8988T (cell line): Measurements from ENCODE around the gene PBX4.
A peak's percentile ranks its signal among the peaks of the same experiment; 100 is the strongest.

Source experiments
- DNase-seq: peaks from one replicate; pipeline ENCODE4 v3.0.0; 2011

Gene PBX4

DNA sequence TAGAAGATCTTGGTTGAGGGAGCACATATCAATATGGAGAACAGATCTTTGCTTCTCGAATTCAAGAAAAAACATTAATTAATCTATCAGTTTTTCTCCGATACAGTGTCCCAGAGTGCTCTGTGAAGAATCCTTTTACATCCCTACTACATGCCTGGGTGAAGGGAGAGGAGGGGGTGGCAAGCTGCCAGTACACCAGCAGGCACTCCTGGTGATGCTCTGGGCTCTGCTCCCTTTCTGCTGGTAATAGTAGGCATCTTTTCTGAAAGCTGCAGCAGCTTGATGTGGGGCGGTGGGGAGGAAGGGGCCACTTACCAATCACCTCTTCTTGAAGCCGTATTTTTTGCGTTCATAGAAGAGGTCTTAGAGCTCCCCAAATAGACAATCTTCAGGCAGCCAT lies 30.7 kb downstream of the PBX4 start:
- no peak for DNase-seq

DNA sequence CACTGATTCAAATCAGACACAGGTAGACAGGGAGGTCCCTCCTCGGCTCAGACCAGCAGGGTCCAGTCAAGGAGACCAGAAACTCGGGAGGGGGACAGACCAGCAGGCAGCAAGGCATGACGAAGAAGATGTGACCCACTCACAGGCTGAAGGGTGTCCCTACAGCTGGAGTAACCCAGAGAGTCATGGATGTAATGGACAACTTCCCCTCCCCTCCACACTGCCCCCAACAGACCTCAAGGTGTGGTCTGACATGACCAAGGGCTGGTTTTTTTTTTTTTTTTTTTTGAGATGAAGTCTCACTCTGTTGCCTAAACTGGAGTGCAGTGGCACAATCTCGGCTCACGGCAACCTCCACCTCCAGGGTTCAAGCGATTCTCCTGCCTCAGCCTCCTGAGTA lies 34.1 kb downstream of the PBX4 start:
- no peak for DNase-seq

DNA sequence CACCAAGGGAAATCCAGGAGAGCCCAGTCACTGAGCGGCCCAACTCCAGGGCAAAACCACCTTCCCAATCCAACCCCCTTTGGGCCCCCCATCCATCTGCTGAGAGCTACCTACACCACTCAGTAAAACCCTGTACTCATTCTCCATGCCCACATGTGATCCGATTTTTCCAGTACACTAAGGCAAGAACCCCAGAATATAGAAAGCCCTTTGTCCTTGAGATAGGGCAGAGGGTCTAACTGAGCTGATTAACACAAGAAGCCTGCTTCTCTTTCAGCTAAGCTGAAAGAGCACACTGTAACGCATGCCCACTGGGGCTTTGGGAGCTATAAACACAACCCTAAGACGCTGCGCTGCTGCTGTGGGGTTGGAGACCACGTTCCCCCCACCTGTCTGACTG lies 36.0 kb downstream of the PBX4 start:
- no peak for DNase-seq

DNA sequence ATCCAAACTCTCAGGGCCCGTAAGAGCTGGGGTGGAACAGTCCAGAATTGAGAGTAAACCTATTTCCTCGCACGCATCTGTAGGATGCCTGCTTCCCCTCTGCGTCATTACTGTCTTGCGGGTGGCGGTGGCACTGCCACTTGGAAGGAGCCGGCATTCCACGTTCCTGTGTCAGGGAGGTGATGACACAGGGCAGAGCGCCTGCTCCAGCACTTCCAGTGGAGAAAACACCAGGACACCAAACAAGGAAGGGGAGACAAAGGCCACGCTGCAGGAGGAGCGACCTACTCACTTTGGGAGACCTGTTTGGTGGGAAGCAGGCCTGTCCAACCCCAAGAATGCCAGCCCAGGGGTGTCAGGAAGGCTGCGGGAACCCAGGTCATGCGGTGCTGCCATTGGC lies 37.1 kb downstream of the PBX4 start:
- no peak for DNase-seq

DNA sequence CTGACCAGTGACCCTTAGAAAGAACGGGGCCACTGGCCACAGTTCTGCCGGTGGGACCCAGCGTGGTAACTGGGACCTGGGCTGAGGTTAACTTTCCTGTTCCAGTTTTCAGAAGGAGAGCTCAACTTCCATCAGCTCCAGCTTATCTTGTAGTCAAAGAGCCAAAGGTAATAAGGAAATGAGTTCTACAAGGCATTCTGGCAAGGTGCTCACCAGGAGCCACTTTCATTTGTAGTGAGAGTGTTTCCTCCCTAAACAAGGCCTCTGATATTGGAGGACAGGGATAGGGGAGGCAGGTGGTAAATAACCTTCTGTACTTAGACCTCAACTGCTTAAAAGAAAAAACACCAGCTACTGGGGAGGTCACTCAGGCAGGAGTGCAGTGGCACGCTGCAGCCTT lies 38.1 kb downstream of the PBX4 start:
- no peak for DNase-seq

DNA sequence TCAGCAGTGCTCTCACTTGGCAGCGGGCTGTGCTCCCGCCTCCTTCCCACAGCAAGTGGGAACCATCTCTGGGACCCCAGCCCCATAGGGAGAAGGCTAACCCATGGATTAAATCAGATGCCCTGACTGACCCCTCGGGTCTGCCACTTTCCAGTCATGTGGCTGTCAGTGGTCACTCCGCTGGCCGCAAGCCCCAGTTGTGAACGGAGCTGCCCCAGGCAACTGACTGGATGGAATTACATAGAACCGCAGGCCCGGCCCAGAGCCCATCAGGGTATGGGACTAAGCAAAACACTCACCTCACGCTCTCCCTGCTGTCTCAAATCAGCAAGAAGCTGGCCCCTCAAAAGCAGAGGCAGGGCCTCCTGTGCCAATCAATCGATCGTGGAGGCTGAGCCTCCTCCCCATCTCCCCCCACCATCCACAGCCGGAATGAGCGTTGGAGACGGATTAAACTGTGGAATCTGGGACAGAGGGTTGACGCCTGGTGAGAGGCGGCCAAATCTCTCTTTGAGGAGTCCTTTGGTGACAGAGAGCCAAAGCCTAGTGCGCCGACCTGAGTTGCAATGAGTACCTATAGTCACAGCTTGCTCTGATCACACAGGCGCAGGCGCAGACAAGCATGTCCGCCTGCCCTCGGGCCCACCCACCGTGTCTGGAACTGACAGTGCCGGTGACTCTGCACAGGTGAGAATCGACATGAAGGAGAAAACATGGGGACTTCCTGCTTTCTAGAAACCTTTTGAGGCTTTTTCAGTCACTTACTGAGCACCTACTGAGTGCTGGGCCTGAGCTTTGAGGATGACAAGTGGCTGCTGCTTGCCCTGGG lies 38.7 kb downstream of the PBX4 start:
- no peak for DNase-seq

DNA sequence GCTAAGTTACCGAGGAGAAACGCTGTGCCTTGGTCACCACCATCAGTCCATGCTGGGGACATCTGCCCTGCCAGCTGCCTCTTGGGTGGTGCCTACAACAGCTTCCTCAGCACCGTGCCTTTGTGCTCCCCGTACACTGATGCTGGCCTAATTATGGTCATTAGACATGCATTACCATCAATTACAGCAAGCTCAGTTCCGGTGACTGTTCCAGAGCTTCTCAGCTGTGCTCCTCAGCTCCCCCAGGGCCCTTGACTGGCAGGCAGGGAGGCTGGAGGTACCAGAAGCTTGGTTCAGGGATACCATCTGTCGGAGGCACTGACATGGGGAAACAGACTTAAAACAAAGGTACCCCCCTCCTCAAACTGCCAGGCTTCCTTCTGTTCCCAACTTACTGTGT lies 40.2 kb downstream of the PBX4 start:
- no peak for DNase-seq

DNA sequence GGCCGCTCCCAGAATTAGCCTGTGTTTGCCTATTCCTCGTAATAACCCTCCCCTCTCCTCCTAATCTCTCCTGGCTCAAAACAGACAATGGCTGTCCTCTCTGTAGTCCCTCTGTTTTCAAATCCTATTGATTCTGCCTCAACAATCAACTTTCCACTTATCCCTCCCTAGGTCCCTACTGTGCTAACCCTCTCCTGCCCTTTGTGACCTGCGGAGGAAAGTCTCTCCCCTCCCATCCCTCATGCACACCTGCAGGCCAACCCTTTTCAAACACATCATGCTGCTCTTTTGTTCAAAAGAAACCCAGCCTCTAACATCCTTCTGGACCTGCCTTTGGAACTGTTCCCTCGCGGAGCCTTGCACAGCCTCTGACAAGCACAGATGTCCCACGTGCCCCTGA lies 43.1 kb downstream of the PBX4 start:
- no peak for DNase-seq

DNA sequence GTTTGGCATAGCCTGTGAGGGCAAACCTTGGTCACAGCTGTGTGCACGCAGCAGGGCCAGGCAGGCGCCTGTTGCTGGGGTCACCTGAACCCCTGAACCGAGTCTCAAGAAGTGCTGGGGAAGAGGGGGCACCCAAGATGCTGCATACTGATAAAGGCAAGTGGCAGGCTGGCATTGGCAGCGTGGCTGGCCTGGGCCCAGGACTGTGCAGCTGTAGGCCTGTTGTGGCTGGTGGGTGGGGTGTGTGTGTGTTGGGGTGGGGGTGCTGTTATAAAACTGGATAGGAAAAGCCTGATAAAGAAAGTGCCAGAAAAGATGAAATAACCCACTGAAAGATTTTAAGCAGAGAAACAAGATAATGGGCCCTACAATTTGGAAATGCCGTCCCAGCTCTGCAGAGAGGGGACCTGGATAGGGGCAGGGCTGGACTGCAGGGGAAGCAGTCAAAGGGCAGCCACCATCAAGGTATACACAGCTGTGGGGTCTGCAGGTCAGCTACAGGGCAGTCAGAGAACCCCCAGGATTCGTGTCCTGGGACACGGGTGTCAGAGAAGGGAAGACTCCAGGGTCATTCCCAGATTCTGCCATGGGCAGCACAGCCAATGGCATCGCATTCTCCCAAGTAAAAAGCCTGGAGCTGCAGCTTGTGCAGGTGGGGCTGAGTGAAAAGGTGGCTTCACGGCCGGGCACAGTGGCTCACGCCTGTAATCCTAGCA lies 47.3 kb downstream of the PBX4 start:
- DNase-seq: no peak

DNA sequence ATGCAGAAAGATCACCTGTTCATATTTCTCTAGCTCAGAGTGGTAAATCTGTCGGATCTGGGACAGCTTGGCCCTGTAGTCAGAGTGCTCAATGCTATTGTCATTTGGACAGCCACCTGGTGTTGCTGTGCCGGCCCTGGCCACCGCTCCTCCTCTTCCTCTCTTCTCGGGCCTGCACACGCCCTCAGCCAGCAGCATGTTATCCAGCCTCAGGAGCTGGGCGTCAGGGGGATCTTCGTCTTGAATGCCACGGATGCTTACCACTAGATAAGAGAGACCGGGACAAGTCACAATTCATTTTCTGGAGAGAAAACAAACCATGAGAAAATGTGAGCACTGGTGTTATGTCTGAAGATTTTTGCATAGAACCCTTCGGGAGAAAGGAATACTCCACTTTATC lies 47.9 kb downstream of the PBX4 start:
- DNase-seq: no peak

DNA sequence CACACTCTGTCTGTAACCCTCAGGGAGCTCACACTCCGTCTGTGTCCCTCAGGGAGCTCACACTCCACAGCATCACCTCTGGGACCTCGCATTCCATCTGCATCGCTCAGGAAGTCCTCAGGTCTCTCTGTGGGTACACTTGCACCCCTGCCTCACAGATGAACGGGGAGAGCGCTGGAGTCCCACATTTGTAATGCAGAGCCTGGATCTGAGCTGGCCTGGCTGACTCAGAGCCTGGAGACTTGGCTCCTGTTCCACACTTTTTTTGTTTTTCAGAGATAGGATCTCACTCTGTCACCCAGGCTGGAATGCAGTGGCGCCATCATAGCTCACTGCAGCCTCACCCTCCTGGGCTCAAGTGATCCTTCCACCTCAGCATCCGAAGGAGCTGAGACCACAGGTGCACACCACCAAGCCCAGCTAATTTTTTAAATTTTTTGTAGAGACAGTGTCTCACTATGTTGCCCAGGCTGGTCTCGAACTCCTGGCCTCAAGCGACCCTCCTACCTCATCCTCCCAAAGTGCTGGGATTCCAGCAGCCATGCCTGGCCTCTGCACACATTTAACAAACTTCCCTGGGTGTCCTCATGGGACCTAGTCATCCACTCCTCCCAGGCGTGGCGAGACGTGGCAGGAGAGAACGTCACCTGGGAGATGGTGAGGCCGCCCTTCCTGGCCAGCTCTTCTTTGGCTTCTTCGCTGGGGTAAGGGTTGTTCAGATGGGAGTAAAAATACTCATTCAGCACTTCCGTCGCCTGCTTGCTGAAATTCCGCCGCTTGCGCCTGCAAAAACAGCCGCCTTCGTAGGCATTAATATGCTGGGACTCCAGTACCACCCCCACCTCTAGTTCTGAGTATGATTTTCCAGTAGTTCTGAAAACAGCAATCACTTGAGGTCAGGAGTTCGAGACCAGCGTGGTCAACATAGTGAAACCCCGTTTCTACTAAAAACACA lies 49.4 kb downstream of the PBX4 start:
- DNase-seq: no peak

DNA sequence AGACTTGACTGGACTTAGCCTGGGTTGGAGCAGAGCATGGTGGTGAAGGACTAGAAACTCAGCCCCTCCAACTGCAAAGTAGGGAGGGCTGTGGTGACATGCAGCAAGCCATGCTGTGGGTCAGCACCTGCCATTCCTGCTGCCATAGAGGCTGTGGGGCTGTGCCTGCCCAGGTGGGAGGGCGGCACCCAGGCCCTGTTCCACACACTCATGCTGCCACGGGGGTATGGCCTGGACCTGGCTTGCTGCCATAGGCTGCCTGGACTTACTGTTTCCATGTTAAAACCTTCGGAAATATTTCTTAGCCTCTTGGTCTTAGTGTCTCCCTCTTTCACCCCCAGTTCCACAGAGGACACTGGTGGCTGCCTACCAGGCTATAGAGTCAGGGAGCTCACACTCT lies 51.1 kb downstream of the PBX4 start:
- DNase-seq: no peak

DNA sequence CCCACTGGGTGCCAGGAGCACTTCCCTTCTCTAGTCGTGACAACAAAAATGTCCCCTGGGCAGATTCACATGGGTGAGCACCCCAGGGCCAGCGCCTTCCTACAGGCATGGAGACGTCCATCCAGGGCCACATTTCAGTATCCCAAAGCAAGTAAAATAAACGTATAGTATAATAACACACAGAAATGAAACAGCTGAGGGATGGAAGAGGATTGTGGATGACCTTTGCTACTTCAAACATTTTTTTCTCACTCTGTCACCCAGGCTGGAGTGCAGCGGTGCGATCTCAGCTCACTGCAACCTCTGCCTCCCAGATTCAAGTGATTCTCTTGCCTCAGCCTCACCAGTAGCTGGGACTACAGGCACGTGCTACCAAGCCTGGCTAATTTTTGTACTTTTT lies 52.2 kb downstream of the PBX4 start:
- no peak for DNase-seq

DNA sequence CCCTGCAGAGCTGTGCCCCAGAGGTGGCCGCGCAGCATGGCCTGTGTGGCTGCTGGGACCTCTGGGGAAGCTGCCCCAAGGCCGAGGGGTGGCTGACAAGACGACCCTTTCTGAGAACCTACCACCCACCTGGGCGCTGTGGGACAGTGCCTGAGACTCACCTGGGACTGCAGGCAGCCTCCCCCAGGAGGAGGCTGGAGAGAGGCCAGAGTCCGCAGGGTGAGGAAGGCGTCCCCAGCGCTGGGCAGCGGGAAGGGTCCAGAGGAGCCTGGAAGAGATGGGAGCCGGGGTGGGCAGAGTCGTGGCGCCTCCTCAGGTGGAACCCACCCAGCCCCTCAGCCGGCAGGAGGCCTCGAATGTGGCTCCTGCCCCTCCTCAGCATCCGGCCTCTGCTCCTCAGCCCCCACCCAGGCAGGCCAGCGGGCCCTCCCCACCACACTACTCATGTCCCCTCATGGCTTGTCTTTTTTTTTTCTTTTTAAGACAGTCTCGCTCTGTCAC lies 55.1 kb downstream of the PBX4 start:
- no peak for DNase-seq

DNA sequence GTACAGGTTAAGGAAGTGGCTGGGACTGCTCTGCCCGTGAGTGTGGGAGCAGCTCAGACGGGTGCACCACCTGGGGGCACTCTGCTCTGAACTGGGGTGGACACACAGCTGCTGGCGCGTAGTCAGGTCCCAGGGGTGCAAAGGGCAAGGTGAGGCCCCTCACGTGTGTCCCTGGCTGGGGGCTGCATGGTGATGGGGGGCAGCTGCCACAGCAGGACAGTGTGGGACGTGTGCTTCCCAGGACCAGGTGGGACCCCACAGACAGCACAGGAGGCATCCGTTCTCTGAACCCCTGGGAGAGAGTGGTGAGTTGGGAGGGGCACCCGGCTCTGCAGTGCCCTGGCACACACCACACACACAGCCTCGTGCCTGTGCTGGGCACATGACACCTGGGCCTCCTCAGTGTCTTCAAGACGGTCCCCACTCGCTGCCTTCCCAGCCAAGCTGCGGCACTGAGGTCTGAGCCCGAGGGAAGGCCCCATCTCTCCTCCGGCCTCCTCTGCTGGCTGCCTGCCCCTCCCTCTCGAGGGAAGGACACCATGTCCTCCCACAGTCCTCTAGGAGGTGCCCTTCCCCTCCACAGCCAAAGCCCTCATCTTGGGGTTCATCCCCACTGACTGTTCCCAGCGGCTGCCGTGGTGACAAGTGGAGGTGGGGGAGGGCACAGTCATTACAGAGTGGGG lies 55.7 kb downstream of the PBX4 start:
- no peak for DNase-seq

DNA sequence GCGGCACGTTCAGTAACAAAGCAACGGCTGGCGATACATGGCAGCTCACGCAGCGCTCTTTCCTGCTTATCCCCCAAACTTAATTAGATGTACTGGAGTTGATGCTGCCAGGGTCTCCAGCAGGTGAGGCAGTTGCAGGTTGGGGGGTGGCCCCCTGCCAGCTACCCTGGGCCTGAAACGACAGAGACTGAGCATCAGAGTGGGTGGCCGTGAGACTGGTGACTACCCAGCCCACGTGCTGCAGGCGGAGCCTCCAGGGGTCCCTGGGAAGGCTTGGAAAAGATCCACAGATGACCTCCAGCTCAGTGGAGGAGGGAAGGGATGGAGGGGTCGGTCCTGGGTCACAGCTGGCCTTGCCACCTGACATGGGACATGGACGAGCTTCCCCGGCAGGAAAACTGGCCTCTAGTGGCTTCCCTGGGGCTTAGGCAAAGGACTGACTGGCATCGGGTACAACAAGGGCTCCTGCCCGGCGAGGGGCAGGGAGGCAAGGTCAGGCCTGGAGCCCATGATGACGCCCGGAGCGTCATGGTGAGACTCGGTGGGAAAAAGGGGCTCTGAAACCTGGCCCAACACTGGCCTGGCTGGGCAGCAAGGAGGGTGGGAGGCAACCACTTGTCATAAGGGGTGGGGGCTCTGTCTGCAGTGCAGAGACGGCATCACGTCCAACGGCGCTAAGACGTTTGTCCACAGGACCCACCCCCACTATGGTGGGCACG lies 56.4 kb downstream of the PBX4 start:
- no peak for DNase-seq

DNA sequence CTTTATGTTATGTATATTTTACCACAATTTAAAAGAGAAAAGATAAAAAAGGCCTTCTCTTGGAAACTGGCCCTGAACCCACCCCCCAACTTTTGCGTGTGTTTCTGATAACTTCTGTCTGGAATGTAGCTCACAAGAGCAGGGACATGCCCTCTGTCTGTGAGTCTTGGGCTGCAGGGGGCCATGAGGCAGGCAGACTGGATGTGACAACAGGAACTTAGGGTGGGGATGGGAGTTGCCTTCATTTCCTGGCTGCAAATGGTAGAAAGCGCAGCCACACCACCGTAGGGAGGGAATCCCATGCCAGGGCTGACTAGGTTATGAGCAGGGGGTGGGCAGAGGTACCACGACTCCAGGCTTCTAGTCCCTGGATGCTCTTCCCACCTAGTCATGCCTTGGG lies 58.6 kb downstream of the PBX4 start:
- DNase-seq: no peak

DNA sequence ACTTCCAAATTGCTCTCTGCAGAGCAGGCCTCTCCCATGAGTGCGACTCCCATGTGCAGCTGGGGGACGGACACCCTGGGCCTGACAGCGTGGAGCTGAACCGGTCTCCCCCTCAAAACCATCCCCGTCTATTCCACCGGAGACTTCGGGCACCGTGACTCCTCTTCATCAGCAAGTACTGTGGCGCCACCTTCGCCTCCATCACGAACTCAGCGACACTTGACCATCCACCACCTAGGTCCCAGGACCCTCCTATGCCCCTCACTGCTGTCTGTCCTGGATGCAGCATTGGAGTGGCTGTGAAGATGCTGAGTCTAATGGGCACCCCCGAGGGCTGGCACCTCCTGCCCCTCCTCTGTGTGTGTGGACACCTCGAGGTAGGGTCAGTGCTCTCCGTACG lies 59.9 kb downstream of the PBX4 start:
- no peak for DNase-seq

DNA sequence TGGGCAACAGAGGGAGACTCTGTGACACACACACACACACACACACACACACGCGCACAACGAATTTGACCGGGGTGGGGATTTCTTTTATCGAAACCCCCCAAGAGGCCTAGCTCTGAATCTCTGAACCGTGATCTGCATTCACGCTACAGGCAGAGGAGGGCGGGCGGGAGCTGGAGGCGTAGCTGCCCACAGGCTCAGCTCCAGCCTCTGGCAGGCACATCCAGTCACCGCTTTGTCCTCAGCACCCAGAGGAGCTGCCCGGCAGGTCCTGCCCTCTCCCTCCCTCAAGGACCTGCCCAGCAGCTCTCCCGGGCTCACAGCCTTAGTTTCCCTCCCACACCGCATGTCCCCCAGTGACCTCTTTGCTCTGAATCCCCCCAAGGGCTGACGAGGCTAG lies 60.4 kb downstream of the PBX4 start:
- no peak for DNase-seq

DNA sequence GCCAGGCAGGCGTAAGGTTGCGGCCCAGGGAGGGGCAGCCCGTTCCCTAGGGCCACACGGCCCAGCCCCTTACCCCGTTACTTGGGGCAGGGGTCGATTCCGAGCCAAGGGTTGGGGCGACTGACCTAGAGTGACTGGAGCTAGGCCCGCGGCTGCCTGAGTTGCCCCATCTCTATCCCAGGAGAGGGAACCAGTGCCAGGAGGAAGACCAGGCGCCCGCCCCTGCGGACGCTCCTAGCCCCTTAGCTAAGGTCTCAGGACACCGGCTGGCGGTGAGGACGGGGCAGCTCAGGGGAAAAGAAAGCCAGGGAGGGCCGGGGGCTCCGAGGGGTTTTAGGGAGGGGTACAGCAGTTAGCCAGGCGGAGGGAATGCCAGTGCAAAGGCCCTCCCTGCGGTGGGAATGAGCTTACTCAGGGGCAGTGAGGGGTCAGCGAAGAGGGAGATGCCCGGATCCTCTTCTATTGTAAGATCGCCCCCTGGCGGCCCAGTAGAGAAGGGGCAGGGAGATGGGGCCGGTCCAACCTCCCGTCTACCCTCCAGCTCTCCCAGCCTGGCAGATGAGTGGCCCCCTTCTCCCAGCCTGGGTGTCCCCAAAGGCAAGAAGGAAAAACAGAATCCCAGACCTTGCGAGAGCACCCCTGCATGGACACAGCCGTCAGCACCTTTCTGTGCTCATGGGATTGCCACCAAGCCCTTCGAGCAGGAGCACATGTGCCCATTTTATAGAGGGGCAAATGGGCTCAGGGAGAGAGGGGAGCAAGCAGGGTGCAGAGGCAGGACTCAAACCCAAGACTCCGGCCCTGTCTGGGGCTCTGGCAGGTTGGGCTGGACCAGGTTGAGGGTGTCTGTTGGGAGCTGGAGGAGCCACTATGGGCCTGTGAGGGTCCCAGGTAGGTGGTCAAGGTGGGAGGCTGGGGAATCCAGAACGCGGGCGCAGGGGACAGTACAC lies 64.1 kb downstream of the PBX4 start:
- peak; percentile 79 for DNase-seq

DNA sequence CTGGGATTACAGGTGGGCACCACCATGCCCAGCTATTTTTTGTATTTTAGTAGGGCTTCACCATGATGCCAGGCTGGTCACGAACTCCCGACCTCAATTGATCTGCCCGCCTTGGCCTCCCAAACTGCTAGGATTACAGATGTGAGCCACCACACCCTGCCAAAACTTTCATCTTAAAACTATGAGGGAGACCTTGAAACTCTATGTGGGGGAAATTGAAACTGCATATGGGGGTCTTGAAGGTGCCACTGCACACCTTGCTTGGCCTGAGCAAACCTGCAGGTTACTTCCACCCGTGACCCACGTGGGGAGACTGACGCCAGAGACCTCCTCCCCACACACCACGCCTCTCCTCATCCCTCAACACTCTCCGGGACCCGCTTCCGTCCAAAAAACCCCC lies 64.8 kb downstream of the PBX4 start:
- DNase-seq: no peak
